ENCODE data around the gene SMIM45.

SMIM45 gene

GRCh38 chr22:41917903-41918791, 33.8 kb upstream of the SMIM45 start:
- TF ChIP-seq RAD21 (IDR thresholded peaks at IDR 0.05; ENCODE audit: low read length) (no peak), PBX3 (IDR thresholded peaks at IDR 0.05) (no peak), NFIC (IDR thresholded peaks at IDR 0.05; ENCODE audit: borderline replicate concordance) (peak; percentile 36; the same call in 1 of the 2 replicates)
- no peaks in the 10 kb centered on the region for H3K79me2 ChIP-seq (ENCODE audit: insufficient read depth)
- H3K4me2 ChIP-seq = no peak overlapping the region
- no peaks in the 10 kb centered on the region for H3F3A ChIP-seq (replicated peaks; ENCODE audit: insufficient read depth)
- H3K27me3 ChIP-seq (ENCODE audit: insufficient read depth) = peaks cover 3% of the 10 kb centered on the region; the same call in 1 of the 2 replicates
- no peak overlapping the region for H3K4me3 ChIP-seq (ENCODE audit: low read depth in 2 of 2, low read length in 1 of 2)
- WGBS (ENCODE audit: low lambda C conversion rate) = 88% methylated on average over 9 of the region's 23 CpGs
- DNase-seq = no peak
- H3K9me3 ChIP-seq = no peaks in the 10 kb centered on the region
- H3K9me2 ChIP-seq = no peaks in the 10 kb centered on the region
- no peaks in the 10 kb centered on the region for H3K36me3 ChIP-seq (replicated peaks in 1 of 2; ENCODE audit: control insufficient read depth in 1 of 2, insufficient read depth in 2 of 2, low read length in 1 of 2)
- no peak overlapping the region for H2AFZ ChIP-seq (ENCODE audit: low read depth)
- no peak overlapping the region for H3K9ac ChIP-seq
- peaks cover 0 to 3% of the 10 kb centered on the region in 2 experiments; a peak in 2 of 4 replicates for H3K4me1 ChIP-seq (ENCODE audit: control insufficient read depth in 1 of 2, insufficient read depth in 2 of 2, low read depth in 1 of 2, low read length in 1 of 2)
- no peaks in the 10 kb centered on the region for H4K20me1 ChIP-seq (ENCODE audit: insufficient read depth)
- H3K27ac ChIP-seq (ENCODE audit: low read depth in 2 of 2, low read length in 1 of 2) = no peak overlapping the region
- ChIA-PET CTCF (no interaction called here), POLR2A (no interaction called here)

GRCh38 chr22:41919357-41920224, 32.4 kb upstream of the SMIM45 start:
- H3K4me3 ChIP-seq (ENCODE audit: low read depth in 2 of 2, low read length in 1 of 2) = peak overlapping the region in 1 of 2 experiments; percentile 26; a peak in 1 of 4 replicates

More at GRCh38 chr22:41919357-41920224, 32.4 kb upstream of the SMIM45 start:
- H3K9me3 ChIP-seq = no peaks in the 10 kb centered on the region
- ChIA-PET POLR2A (no interaction called here), CTCF (interaction anchor here (0.8 kb wide), 1 partner anchor 21 kb away, joined by 3 read pairs; no protein-coding TSS in a partner anchor)
- H3K4me1 ChIP-seq (ENCODE audit: control insufficient read depth in 1 of 2, insufficient read depth in 2 of 2, low read depth in 1 of 2, low read length in 1 of 2) = peaks cover 0 to 3% of the 10 kb centered on the region in 2 experiments; a peak in 2 of 4 replicates
- no peaks in the 10 kb centered on the region for H3F3A ChIP-seq (replicated peaks; ENCODE audit: insufficient read depth)
- H3K9ac ChIP-seq = no peak overlapping the region
- DNase-seq = peak; percentile 74
- H3K36me3 ChIP-seq (replicated peaks in 1 of 2; ENCODE audit: control insufficient read depth in 1 of 2, insufficient read depth in 2 of 2, low read length in 1 of 2) = no peaks in the 10 kb centered on the region
- WGBS (ENCODE audit: low lambda C conversion rate) = 12% methylated on average over 3 of the region's 62 CpGs
- no peak overlapping the region for H2AFZ ChIP-seq (ENCODE audit: low read depth)
- H4K20me1 ChIP-seq (ENCODE audit: insufficient read depth) = no peaks in the 10 kb centered on the region
- H3K27me3 ChIP-seq (ENCODE audit: insufficient read depth) = no peaks in the 10 kb centered on the region
- no peak overlapping the region for H3K27ac ChIP-seq (ENCODE audit: low read depth in 2 of 2, low read length in 1 of 2)
- no peak overlapping the region for H3K4me2 ChIP-seq
- no peaks in the 10 kb centered on the region for H3K9me2 ChIP-seq
- H3K79me2 ChIP-seq (ENCODE audit: insufficient read depth) = no peaks in the 10 kb centered on the region
- TF ChIP-seq NFIC (IDR thresholded peaks at IDR 0.05; ENCODE audit: borderline replicate concordance) (no peak), EP300 (IDR thresholded peaks at IDR 0.05; ENCODE audit: borderline replicate concordance in 1 of 2, low read depth in 1 of 2, low read length in 1 of 2) (no peak), EZH2phosphoT487 (IDR thresholded peaks at IDR 0.05; ENCODE audit: borderline replicate concordance, low read depth) (no peak), ELF1 (IDR thresholded peaks at IDR 0.05) (no peak), MEF2A (IDR thresholded peaks at IDR 0.05; ENCODE audit: borderline replicate concordance, low read depth) (no peak), FOXJ3 (CRISPR knock-in tag; IDR thresholded peaks at IDR 0.05) (no peak), TEAD4 (IDR thresholded peaks at IDR 0.05; ENCODE audit: borderline replicate concordance, insufficient read depth) (no peak), GABPA (IDR thresholded peaks at IDR 0.05; ENCODE audit: low read depth) (no peak), RAD21 (IDR thresholded peaks at IDR 0.05; ENCODE audit: low read length) (no peak), TCF12 (IDR thresholded peaks at IDR 0.05) (no peak), TAF1 (IDR thresholded peaks at IDR 0.05; ENCODE audit: borderline replicate concordance, low read depth, low read length) (no peak), YY1 (IDR thresholded peaks at IDR 0.05; ENCODE audit: low read depth) (no peak), RXRA (IDR thresholded peaks at IDR 0.05; ENCODE audit: borderline replicate concordance, low read depth) (no peak), PBX3 (IDR thresholded peaks at IDR 0.05) (no peak), RFX5 (IDR thresholded peaks at IDR 0.05; ENCODE audit: low read length) (no peak)

Measured in SK-N-SH (cell line).